Astrocyte (in vitro differentiated cells and primary cell): ENCODE results near the gene SP140. TPM values are rescaled to one million over a fixed set of nuclear protein-coding genes. Genes with fewer than 3 reads are reported as not detected.
A peak's percentile ranks its signal among the peaks of the same experiment; 100 is the strongest.

Source experiments
- DNase-seq: peaks from one replicate; pipeline ENCODE4 v3.0.0-alpha.2; 2010; ENCODE audit warnings: low read depth
- FAIRE-seq: peaks from 2 replicates; lab custom pipeline; 2011; peaks lifted over from hg19 to GRCh38; lab: Jason Lieb, UNC
- H2AFZ ChIP-seq: 2 replicates; pipeline ENCODE4 v1.6.0; 2012; ENCODE audit warnings: low read depth, low read length, inconsistent platforms
- H3K27ac ChIP-seq: 2 replicates; pipeline ENCODE4 v1.5.1; 2011; ENCODE audit warnings: low read depth, low read length, inconsistent platforms
- H3K27me3 ChIP-seq: 2 replicates; pipeline ENCODE4 v1.6.0; 2011; ENCODE audit warnings: low read length, inconsistent platforms; ENCODE audit not compliant: insufficient read depth
- H3K36me3 ChIP-seq: 2 replicates; pipeline ENCODE4 v1.5.1; 2011; ENCODE audit warnings: low read length, inconsistent platforms; ENCODE audit not compliant: insufficient read depth
- H3K4me1 ChIP-seq: 2 replicates; pipeline ENCODE4 v1.5.1; 2011; ENCODE audit warnings: low read length, inconsistent platforms; ENCODE audit not compliant: insufficient read depth
- H3K4me2 ChIP-seq: 2 replicates; pipeline ENCODE4 v1.6.0; 2012; ENCODE audit warnings: low read length, inconsistent platforms
- H3K4me3 ChIP-seq: 2 replicates; pipeline ENCODE4 v1.5.1; 2011; ENCODE audit warnings: low read depth, mild to moderate bottlenecking, low read length, inconsistent platforms; ENCODE audit not compliant: insufficient read depth
- H3K79me2 ChIP-seq: 2 replicates; pipeline ENCODE4 v1.6.0; 2012; ENCODE audit warnings: mild to moderate bottlenecking, low read length, inconsistent platforms; ENCODE audit not compliant: insufficient read depth
- H3K9ac ChIP-seq: 2 replicates; pipeline ENCODE4 v1.6.0; 2012; ENCODE audit warnings: mild to moderate bottlenecking, low read length, inconsistent platforms
- H3K9me3 ChIP-seq: 2 replicates; pipeline ENCODE4 v1.5.1; 2012; ENCODE audit warnings: low read depth, mild to moderate bottlenecking, low read length, inconsistent platforms; ENCODE audit not compliant: insufficient read depth
- H4K20me1 ChIP-seq: 2 replicates; pipeline ENCODE4 v1.6.0; 2012; ENCODE audit warnings: low read length, inconsistent platforms; ENCODE audit not compliant: insufficient read depth
- H3K27ac Mint-ChIP-seq: one replicate; pipeline ENCODE4 v1.8.0; 2021; ENCODE audit warnings: mild to moderate bottlenecking, mixed read lengths; ENCODE audit not compliant: unreplicated experiment
- H3K27me3 Mint-ChIP-seq: one replicate; pipeline ENCODE4 v1.8.0; 2021; ENCODE audit warnings: low read depth, mixed read lengths; ENCODE audit not compliant: unreplicated experiment
- H3K36me3 Mint-ChIP-seq: one replicate; pipeline ENCODE4 v1.8.0; 2021; ENCODE audit warnings: low read depth, mixed read lengths; ENCODE audit not compliant: unreplicated experiment
- H3K4me1 Mint-ChIP-seq: one replicate; pipeline ENCODE4 v1.8.0; 2021; ENCODE audit warnings: low read depth, mixed read lengths; ENCODE audit not compliant: unreplicated experiment
- H3K4me3 Mint-ChIP-seq: one replicate; pipeline ENCODE4 v1.8.0; 2021; ENCODE audit warnings: mild to moderate bottlenecking, moderate library complexity, mixed read lengths; ENCODE audit not compliant: unreplicated experiment
- H3K9me3 Mint-ChIP-seq: one replicate; pipeline ENCODE4 v1.8.0; 2021; ENCODE audit warnings: mild to moderate bottlenecking, mixed read lengths; ENCODE audit not compliant: unreplicated experiment
- EZH2 ChIP-seq: IDR thresholded peaks from 2 replicates; pipeline ENCODE4 v1.6.1; 2012; ENCODE audit warnings: mild to moderate bottlenecking, low read length, inconsistent platforms; ENCODE audit not compliant: insufficient read depth
- total RNA-seq: library from RNA; stranded (reverse); gene quantifications from 2 replicates; pipeline ENCODE4 v1.2.1, GENCODE V29; 2021
- TF ChIP-seq, protein P1 (sequence below): IDR thresholded peaks from 2 replicates; pipeline ENCODE4 v1.5.1; 2011; ENCODE audit warnings: low read depth, mild to moderate bottlenecking, inconsistent platforms, low read length, moderate library complexity; ENCODE audit not compliant: insufficient read depth

The SP140 gene
- total RNA-seq, 1 donor from 2014 or later, result 18.5 TPM

DNA sequence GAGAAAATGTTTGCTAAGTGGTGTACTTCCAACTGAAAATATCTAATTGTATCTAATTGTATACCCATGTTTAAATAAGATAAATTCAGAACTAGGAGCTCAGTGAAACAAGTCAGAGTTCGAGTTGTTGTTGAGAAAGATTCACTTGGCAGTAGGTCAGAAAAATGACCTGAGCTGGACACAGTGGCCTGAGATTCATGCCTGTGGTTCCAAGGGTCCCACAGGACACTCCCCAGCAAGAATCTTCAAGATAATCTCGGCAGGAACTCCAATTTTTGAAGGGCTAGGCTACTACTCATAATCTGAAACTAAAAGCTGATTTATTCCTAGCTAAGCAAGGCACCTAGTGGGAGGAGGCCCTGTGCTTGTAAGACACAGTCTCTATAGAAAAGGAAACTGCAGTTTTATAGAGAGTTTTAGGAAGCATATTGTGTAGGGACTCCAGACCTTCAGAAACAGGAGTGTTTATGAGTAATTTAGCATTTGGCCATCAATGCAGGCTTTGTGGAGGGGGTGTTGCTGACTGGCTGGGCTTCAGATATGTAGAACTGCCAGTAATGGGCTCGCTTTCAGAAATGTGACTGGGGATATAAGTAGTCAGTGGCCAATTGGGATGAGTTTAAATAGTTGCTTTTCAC, 43.2 kb downstream of the SP140 start:
- Histone ChIP-seq H3K27me3 (no peaks in the 10 kb centered on the region), H4K20me1 (no peaks in the 10 kb centered on the region), H3K27ac (no peak overlapping the region), H3K4me3 (no peak overlapping the region), H3K79me2 (no peaks in the 10 kb centered on the region), H2AFZ (no peak overlapping the region), H3K36me3 (no peaks in the 10 kb centered on the region), H3K9me3 (no peaks in the 10 kb centered on the region), H3K4me1 (peaks cover 2% of the 10 kb centered on the region), H3K4me2 (no peak overlapping the region), H3K9ac (no peak overlapping the region)
- Mint-ChIP-seq H3K9me3 (peaks cover 4% of the 10 kb centered on the region), H3K27me3 (no peaks in the 10 kb centered on the region), H3K4me1 (peaks cover 28% of the 10 kb centered on the region), H3K4me3 (no peak overlapping the region), H3K27ac (no peak overlapping the region), H3K36me3 (peaks cover 6% of the 10 kb centered on the region)
- DNase-seq (peak; percentile 3), FAIRE-seq (no peak)
- no peak for TF ChIP-seq EZH2
- TF ChIP-seq, protein P1, sequence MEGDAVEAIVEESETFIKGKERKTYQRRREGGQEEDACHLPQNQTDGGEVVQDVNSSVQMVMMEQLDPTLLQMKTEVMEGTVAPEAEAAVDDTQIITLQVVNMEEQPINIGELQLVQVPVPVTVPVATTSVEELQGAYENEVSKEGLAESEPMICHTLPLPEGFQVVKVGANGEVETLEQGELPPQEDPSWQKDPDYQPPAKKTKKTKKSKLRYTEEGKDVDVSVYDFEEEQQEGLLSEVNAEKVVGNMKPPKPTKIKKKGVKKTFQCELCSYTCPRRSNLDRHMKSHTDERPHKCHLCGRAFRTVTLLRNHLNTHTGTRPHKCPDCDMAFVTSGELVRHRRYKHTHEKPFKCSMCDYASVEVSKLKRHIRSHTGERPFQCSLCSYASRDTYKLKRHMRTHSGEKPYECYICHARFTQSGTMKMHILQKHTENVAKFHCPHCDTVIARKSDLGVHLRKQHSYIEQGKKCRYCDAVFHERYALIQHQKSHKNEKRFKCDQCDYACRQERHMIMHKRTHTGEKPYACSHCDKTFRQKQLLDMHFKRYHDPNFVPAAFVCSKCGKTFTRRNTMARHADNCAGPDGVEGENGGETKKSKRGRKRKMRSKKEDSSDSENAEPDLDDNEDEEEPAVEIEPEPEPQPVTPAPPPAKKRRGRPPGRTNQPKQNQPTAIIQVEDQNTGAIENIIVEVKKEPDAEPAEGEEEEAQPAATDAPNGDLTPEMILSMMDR, result no peak

DNA sequence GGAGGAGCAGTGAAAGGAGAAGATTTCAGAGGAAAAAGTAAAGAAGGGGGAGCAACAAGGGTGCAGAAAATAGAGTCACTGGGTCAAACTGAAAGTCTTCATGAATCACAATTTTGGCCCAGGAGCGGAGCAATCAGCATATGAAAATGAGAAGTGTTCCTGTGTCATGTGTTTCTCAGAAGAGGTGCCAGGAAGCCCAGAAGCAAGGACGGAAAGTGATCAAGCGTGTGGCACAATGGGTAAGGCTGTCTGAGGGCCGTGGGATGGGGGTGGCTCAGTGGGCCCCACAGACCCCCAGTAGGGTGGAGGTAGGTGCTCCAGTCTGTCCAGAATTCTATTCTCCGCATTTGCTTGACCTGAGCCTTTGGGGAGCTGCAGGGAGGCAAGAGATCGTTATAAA, 44.2 kb downstream of the SP140 start:
- H3K27me3 ChIP-seq, result no peaks in the 10 kb centered on the region
- Mint-ChIP-seq H3K4me1 (peaks cover 26% of the 10 kb centered on the region), H3K4me3 (no peak overlapping the region), H3K27me3 (no peaks in the 10 kb centered on the region), H3K36me3 (peaks cover 9% of the 10 kb centered on the region), H3K27ac (no peak overlapping the region), H3K9me3 (peaks cover 3% of the 10 kb centered on the region)
- H3K4me2 ChIP-seq, result no peak overlapping the region
- no peak for DNase-seq
- no peaks in the 10 kb centered on the region for H3K9me3 ChIP-seq
- no peak overlapping the region for H3K4me3 ChIP-seq
- H2AFZ ChIP-seq, result no peak overlapping the region
- no peak overlapping the region for H3K27ac ChIP-seq
- H3K4me1 ChIP-seq, result peaks cover 2% of the 10 kb centered on the region
- no peaks in the 10 kb centered on the region for H3K79me2 ChIP-seq
- H3K9ac ChIP-seq, result no peak overlapping the region
- no peak for FAIRE-seq
- TF ChIP-seq, protein P1, result no peak
- no peak for TF ChIP-seq EZH2
- no peaks in the 10 kb centered on the region for H4K20me1 ChIP-seq
- H3K36me3 ChIP-seq, result no peaks in the 10 kb centered on the region

DNA sequence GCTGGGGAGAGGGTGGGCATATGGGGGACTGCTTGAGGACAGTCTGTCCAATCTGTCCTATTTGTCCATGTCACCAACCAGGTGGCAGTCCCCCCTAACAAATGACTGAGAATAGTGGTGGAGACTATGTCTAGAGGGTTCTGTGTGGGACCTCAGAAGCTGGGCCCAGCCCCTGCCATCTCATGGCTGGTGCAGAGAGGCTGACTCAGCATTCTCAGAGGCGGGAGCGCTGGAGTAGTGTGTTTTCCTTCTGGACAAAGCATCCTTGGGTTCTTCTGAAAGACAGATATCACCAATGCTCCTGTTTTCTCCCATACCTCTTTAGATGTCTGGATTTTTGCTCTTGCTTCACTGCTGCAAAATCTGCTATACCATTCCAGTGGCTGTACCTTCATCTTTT, 57.4 kb downstream of the SP140 start:
- Mint-ChIP-seq H3K36me3 (peaks cover 11% of the 10 kb centered on the region), H3K27me3 (no peaks in the 10 kb centered on the region), H3K4me3 (no peak overlapping the region), H3K4me1 (no peaks in the 10 kb centered on the region), H3K27ac (no peak overlapping the region), H3K9me3 (no peaks in the 10 kb centered on the region)
- Histone ChIP-seq H3K36me3 (no peaks in the 10 kb centered on the region), H2AFZ (no peak overlapping the region), H3K4me3 (no peak overlapping the region), H3K79me2 (no peaks in the 10 kb centered on the region), H3K4me1 (no peaks in the 10 kb centered on the region), H3K9me3 (no peaks in the 10 kb centered on the region), H3K27ac (no peak overlapping the region), H3K4me2 (no peak overlapping the region), H3K9ac (no peak overlapping the region), H3K27me3 (no peaks in the 10 kb centered on the region), H4K20me1 (no peaks in the 10 kb centered on the region)
- DNase-seq (no peak), FAIRE-seq (no peak)
- TF ChIP-seq, protein P1, result no peak
- TF ChIP-seq EZH2, result no peak
